ENCODE results near the gene LRRC26. TPM values are rescaled to one million over a fixed set of nuclear protein-coding genes. Genes with fewer than 3 reads are reported as not detected.

Gene LRRC26
- polyA plus RNA-seq, 3 donors, result not detected

- no peak overlapping the region for H2AFZ ChIP-seq (ENCODE audit: insufficient read depth, low read depth, low read length, poor library complexity, severe bottlenecking)
- H3K79me2 ChIP-seq (ENCODE audit: insufficient read depth, low read length), result peaks cover 2% of the 10 kb centered on the region
- H3K4me3 ChIP-seq (replicated peaks in 1 of 3; ENCODE audit: low read depth in 2 of 3, low read length in 3 of 3), result no peak overlapping the region
- Mint-ChIP-seq H3K9me3 (no peaks in the 10 kb centered on the region), H3K4me1 (peaks cover under 1% of the 10 kb centered on the region), H3K36me3 (peaks cover 31 to 64% of the 10 kb centered on the region in 2 donors), H3K27ac (no peak overlapping the region), H3K4me3 (no peak overlapping the region), H3K27me3 (ENCODE audit: low read depth in 3 of 3) (peaks cover 0 to 4% (median 0%) of the 10 kb centered on the region in 3 donors)
- no peak overlapping the region for H3K4me2 ChIP-seq (replicated peaks; ENCODE audit: extremely low read depth, low read length, poor library complexity, severe bottlenecking)
- H4K20me1 ChIP-seq (ENCODE audit: insufficient read depth, low read length), result no peaks in the 10 kb centered on the region
- peaks cover 0 to 8% of the 10 kb centered on the region in 2 donors for H3K4me1 ChIP-seq (ENCODE audit: control insufficient read depth in 1 of 2, insufficient read depth in 2 of 2, low read length in 2 of 2)
- H3K27me3 ChIP-seq (ENCODE audit: control insufficient read depth in 2 of 2, insufficient read depth in 2 of 2, low read length in 2 of 2), result no peaks in the 10 kb centered on the region
- no peak for TF ChIP-seq CTCF (IDR thresholded peaks at IDR 0.05)
- H3K36me3 ChIP-seq (replicated peaks in 1 of 2; ENCODE audit: control insufficient read depth in 1 of 2, insufficient read depth in 2 of 2, low read length in 2 of 2), result peaks cover 34 to 54% of the 10 kb centered on the region in 2 donors
- 95% methylated on average over 21 of the region's 21 CpGs for WGBS (ENCODE audit: insufficient coverage)
- no peak overlapping the region for H3K27ac ChIP-seq (ENCODE audit: low read depth in 1 of 2, low read length in 2 of 2)
- no peak overlapping the region for H3K9ac ChIP-seq (ENCODE audit: insufficient read depth, low read length, poor library complexity, severe bottlenecking)
- H3K9me3 ChIP-seq (replicated peaks in 1 of 2; ENCODE audit: control insufficient read depth in 1 of 2, insufficient read depth in 1 of 2, low read length in 2 of 2), result no peaks in the 10 kb centered on the region
- intact Hi-C loops (cut with micrococcal nuclease), result no loop called here
- DNase-seq, result no peak
Observed at GRCh38 chr9:137212520-137212919, 42.7 kb upstream of the LRRC26 start.

- intact Hi-C loops (cut with micrococcal nuclease), result no loop called here
- no peak overlapping the region for H3K4me3 Mint-ChIP-seq
- H3K9me3 Mint-ChIP-seq, result no peaks in the 10 kb centered on the region
- H3K4me2 ChIP-seq (replicated peaks; ENCODE audit: extremely low read depth, low read length, poor library complexity, severe bottlenecking), result no peak overlapping the region
- H3K79me2 ChIP-seq (ENCODE audit: insufficient read depth, low read length), result peaks cover 12% of the 10 kb centered on the region
- H3K27ac Mint-ChIP-seq, result no peak overlapping the region
- no peak overlapping the region for H3K4me3 ChIP-seq (replicated peaks in 1 of 3; ENCODE audit: low read depth in 2 of 3, low read length in 3 of 3)
- peaks cover 11% of the 10 kb centered on the region for H3K4me1 Mint-ChIP-seq
- peaks cover 34 to 56% of the 10 kb centered on the region in 2 donors for H3K36me3 ChIP-seq (replicated peaks in 1 of 2; ENCODE audit: control insufficient read depth in 1 of 2, insufficient read depth in 2 of 2, low read length in 2 of 2)
- no peak overlapping the region for H3K9ac ChIP-seq (ENCODE audit: insufficient read depth, low read length, poor library complexity, severe bottlenecking)
- H3K4me1 ChIP-seq (ENCODE audit: control insufficient read depth in 1 of 2, insufficient read depth in 2 of 2, low read length in 2 of 2), result peaks cover 5 to 11% of the 10 kb centered on the region in 2 donors
- H3K9me3 ChIP-seq (replicated peaks in 1 of 2; ENCODE audit: control insufficient read depth in 1 of 2, insufficient read depth in 1 of 2, low read length in 2 of 2), result no peaks in the 10 kb centered on the region
- no peak overlapping the region for H3K27ac ChIP-seq (ENCODE audit: low read depth in 1 of 2, low read length in 2 of 2)
- DNase-seq, result no peak
- H3K36me3 Mint-ChIP-seq, result peaks cover 32 to 69% of the 10 kb centered on the region in 2 donors
- H4K20me1 ChIP-seq (ENCODE audit: insufficient read depth, low read length), result no peaks in the 10 kb centered on the region
- H2AFZ ChIP-seq (ENCODE audit: insufficient read depth, low read depth, low read length, poor library complexity, severe bottlenecking), result no peak overlapping the region
- H3K27me3 Mint-ChIP-seq (ENCODE audit: low read depth in 3 of 3), result peaks cover 0 to 4% (median 0%) of the 10 kb centered on the region in 3 donors
- 86% methylated on average over 13 of the region's 13 CpGs for WGBS (ENCODE audit: insufficient coverage)
- TF ChIP-seq CTCF (IDR thresholded peaks at IDR 0.05), result no peak
- H3K27me3 ChIP-seq (ENCODE audit: control insufficient read depth in 2 of 2, insufficient read depth in 2 of 2, low read length in 2 of 2), result no peaks in the 10 kb centered on the region
Observed at GRCh38 chr9:137211532-137211931, 41.7 kb upstream of the LRRC26 start.
